Astrocyte (in vitro differentiated cells and primary cell): ENCODE results near the gene OSBP2. TPM values are rescaled to one million over a fixed set of nuclear protein-coding genes. Genes with fewer than 3 reads are reported as not detected.

Experiments used
- DNase-seq: peaks from one replicate; pipeline ENCODE4 v3.0.0-alpha.2; 2010; ENCODE audit warnings: low read depth
- FAIRE-seq: peaks from 2 replicates; lab custom pipeline; 2011; peaks lifted over from hg19 to GRCh38; lab: Jason Lieb, UNC
- H2AFZ ChIP-seq: 2 replicates; pipeline ENCODE4 v1.6.0; 2012; ENCODE audit warnings: low read depth, low read length, inconsistent platforms
- H3K27ac ChIP-seq: 2 replicates; pipeline ENCODE4 v1.5.1; 2011; ENCODE audit warnings: low read depth, low read length, inconsistent platforms
- H3K27me3 ChIP-seq: 2 replicates; pipeline ENCODE4 v1.6.0; 2011; ENCODE audit warnings: low read length, inconsistent platforms; ENCODE audit not compliant: insufficient read depth
- H3K36me3 ChIP-seq: 2 replicates; pipeline ENCODE4 v1.5.1; 2011; ENCODE audit warnings: low read length, inconsistent platforms; ENCODE audit not compliant: insufficient read depth
- H3K4me1 ChIP-seq: 2 replicates; pipeline ENCODE4 v1.5.1; 2011; ENCODE audit warnings: low read length, inconsistent platforms; ENCODE audit not compliant: insufficient read depth
- H3K4me2 ChIP-seq: 2 replicates; pipeline ENCODE4 v1.6.0; 2012; ENCODE audit warnings: low read length, inconsistent platforms
- H3K4me3 ChIP-seq: 2 replicates; pipeline ENCODE4 v1.5.1; 2011; ENCODE audit warnings: low read depth, mild to moderate bottlenecking, low read length, inconsistent platforms; ENCODE audit not compliant: insufficient read depth
- H3K79me2 ChIP-seq: 2 replicates; pipeline ENCODE4 v1.6.0; 2012; ENCODE audit warnings: mild to moderate bottlenecking, low read length, inconsistent platforms; ENCODE audit not compliant: insufficient read depth
- H3K9ac ChIP-seq: 2 replicates; pipeline ENCODE4 v1.6.0; 2012; ENCODE audit warnings: mild to moderate bottlenecking, low read length, inconsistent platforms
- H3K9me3 ChIP-seq: 2 replicates; pipeline ENCODE4 v1.5.1; 2012; ENCODE audit warnings: low read depth, mild to moderate bottlenecking, low read length, inconsistent platforms; ENCODE audit not compliant: insufficient read depth
- H4K20me1 ChIP-seq: 2 replicates; pipeline ENCODE4 v1.6.0; 2012; ENCODE audit warnings: low read length, inconsistent platforms; ENCODE audit not compliant: insufficient read depth
- H3K27ac Mint-ChIP-seq: one replicate; pipeline ENCODE4 v1.8.0; 2021; ENCODE audit warnings: mild to moderate bottlenecking, mixed read lengths; ENCODE audit not compliant: unreplicated experiment
- H3K27me3 Mint-ChIP-seq: one replicate; pipeline ENCODE4 v1.8.0; 2021; ENCODE audit warnings: low read depth, mixed read lengths; ENCODE audit not compliant: unreplicated experiment
- H3K36me3 Mint-ChIP-seq: one replicate; pipeline ENCODE4 v1.8.0; 2021; ENCODE audit warnings: low read depth, mixed read lengths; ENCODE audit not compliant: unreplicated experiment
- H3K4me1 Mint-ChIP-seq: one replicate; pipeline ENCODE4 v1.8.0; 2021; ENCODE audit warnings: low read depth, mixed read lengths; ENCODE audit not compliant: unreplicated experiment
- H3K4me3 Mint-ChIP-seq: one replicate; pipeline ENCODE4 v1.8.0; 2021; ENCODE audit warnings: mild to moderate bottlenecking, moderate library complexity, mixed read lengths; ENCODE audit not compliant: unreplicated experiment
- H3K9me3 Mint-ChIP-seq: one replicate; pipeline ENCODE4 v1.8.0; 2021; ENCODE audit warnings: mild to moderate bottlenecking, mixed read lengths; ENCODE audit not compliant: unreplicated experiment
- EZH2 ChIP-seq: IDR thresholded peaks from 2 replicates; pipeline ENCODE4 v1.6.1; 2012; ENCODE audit warnings: mild to moderate bottlenecking, low read length, inconsistent platforms; ENCODE audit not compliant: insufficient read depth
- total RNA-seq: library from RNA; stranded (reverse); gene quantifications from 2 replicates; pipeline ENCODE4 v1.2.1, GENCODE V29; 2021
- TF ChIP-seq, protein P1 (sequence below): IDR thresholded peaks from 2 replicates; pipeline ENCODE4 v1.5.1; 2011; ENCODE audit warnings: low read depth, mild to moderate bottlenecking, inconsistent platforms, low read length, moderate library complexity; ENCODE audit not compliant: insufficient read depth

The OSBP2 gene
- total RNA-seq, 1 donor from 2014 or later = 0.48 TPM

DNA sequence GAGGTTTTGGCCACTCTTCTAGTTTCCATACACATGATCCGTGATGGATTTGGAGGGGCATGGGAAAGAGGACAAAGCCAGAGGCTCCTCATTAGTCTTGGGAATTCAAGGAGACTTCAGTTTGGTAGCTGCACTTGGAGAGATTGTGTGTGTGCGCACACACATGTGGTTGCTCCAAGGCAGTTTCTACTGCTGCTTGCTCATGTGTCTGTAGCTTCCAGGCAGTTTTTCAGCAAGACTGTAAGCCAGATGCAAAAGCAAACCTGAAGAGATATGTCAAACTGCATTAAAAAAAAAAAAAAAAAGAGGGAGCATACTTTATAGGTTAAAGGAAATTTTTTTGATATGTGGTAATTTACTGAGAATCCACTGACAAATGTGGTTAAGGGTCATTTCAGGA, 95.7 kb downstream of the OSBP2 start:
- Mint-ChIP-seq H3K27ac (no peak overlapping the region), H3K36me3 (no peaks in the 10 kb centered on the region), H3K27me3 (peaks cover 23% of the 10 kb centered on the region), H3K4me3 (no peak overlapping the region), H3K9me3 (peaks cover 4% of the 10 kb centered on the region), H3K4me1 (no peaks in the 10 kb centered on the region)
- H4K20me1 ChIP-seq = no peaks in the 10 kb centered on the region
- no peak overlapping the region for H3K4me3 ChIP-seq
- no peak overlapping the region for H2AFZ ChIP-seq
- H3K4me1 ChIP-seq = no peaks in the 10 kb centered on the region
- TF ChIP-seq, protein P1, sequence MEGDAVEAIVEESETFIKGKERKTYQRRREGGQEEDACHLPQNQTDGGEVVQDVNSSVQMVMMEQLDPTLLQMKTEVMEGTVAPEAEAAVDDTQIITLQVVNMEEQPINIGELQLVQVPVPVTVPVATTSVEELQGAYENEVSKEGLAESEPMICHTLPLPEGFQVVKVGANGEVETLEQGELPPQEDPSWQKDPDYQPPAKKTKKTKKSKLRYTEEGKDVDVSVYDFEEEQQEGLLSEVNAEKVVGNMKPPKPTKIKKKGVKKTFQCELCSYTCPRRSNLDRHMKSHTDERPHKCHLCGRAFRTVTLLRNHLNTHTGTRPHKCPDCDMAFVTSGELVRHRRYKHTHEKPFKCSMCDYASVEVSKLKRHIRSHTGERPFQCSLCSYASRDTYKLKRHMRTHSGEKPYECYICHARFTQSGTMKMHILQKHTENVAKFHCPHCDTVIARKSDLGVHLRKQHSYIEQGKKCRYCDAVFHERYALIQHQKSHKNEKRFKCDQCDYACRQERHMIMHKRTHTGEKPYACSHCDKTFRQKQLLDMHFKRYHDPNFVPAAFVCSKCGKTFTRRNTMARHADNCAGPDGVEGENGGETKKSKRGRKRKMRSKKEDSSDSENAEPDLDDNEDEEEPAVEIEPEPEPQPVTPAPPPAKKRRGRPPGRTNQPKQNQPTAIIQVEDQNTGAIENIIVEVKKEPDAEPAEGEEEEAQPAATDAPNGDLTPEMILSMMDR = no peak
- no peak for TF ChIP-seq EZH2
- no peak overlapping the region for H3K4me2 ChIP-seq
- DNase-seq = peak; percentile 25
- no peaks in the 10 kb centered on the region for H3K36me3 ChIP-seq
- no peaks in the 10 kb centered on the region for H3K79me2 ChIP-seq
- no peaks in the 10 kb centered on the region for H3K27me3 ChIP-seq
- no peak overlapping the region for H3K27ac ChIP-seq
- H3K9ac ChIP-seq = no peak overlapping the region
- FAIRE-seq = no peak
- H3K9me3 ChIP-seq = no peaks in the 10 kb centered on the region

DNA sequence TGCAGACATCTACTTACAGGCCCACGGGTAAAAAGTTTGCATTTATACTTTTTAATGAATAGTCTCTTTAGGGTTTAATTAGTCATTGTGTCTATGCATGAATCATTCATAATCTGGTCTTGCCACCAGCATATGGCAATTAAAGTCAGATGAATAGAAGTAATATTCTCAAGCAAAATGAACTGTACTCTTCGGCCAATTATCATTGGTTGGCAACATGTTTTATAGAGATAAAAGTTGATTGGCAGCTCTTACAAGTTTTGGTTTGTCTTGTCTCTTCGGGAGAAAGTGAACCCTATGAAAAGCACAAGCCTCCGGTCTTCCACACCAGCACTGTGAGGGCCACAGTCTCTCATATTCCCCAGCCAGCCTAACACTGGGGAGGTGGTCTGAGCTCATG, 97.8 kb downstream of the OSBP2 start:
- Histone ChIP-seq H2AFZ (no peak overlapping the region), H3K79me2 (no peaks in the 10 kb centered on the region), H3K4me2 (no peak overlapping the region), H3K4me3 (no peak overlapping the region), H3K36me3 (no peaks in the 10 kb centered on the region), H3K9ac (no peak overlapping the region), H3K27ac (no peak overlapping the region), H3K9me3 (no peaks in the 10 kb centered on the region), H3K4me1 (no peaks in the 10 kb centered on the region), H4K20me1 (no peaks in the 10 kb centered on the region), H3K27me3 (no peaks in the 10 kb centered on the region)
- TF ChIP-seq, protein P1 = no peak
- no peak for TF ChIP-seq EZH2
- Mint-ChIP-seq H3K4me3 (no peak overlapping the region), H3K27ac (no peak overlapping the region), H3K4me1 (no peaks in the 10 kb centered on the region), H3K36me3 (no peaks in the 10 kb centered on the region), H3K9me3 (no peaks in the 10 kb centered on the region), H3K27me3 (peaks cover 23% of the 10 kb centered on the region)
- DNase-seq (no peak), FAIRE-seq (no peak)

DNA sequence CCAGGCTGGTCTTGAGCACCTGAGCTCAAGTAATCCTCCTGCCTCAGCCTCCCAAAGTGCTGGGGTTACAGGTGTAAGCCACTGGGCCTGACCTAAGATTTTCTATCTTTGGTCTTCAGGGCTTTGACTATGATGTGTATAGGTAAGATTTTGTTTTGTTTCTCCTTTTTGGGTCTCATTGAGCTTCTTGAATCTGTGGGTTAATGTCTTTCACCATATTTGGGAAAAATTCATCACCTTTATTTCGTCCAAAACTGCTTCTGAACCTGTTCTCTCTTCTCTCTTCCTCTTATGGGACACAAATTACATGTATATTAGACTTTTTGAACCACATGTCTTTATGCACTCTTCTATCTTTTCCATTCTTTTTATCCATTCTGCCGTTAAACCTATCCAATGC, 100.4 kb downstream of the OSBP2 start:
- no peak overlapping the region for H3K27ac ChIP-seq
- H3K36me3 ChIP-seq = no peaks in the 10 kb centered on the region
- H3K4me3 ChIP-seq = no peak overlapping the region
- Mint-ChIP-seq H3K4me3 (no peak overlapping the region), H3K27me3 (peaks cover 21% of the 10 kb centered on the region), H3K36me3 (no peaks in the 10 kb centered on the region), H3K4me1 (no peaks in the 10 kb centered on the region), H3K9me3 (peaks cover 2% of the 10 kb centered on the region), H3K27ac (no peak overlapping the region)
- DNase-seq (no peak), FAIRE-seq (no peak)
- TF ChIP-seq EZH2 = no peak
- TF ChIP-seq, protein P1 = no peak
- no peak overlapping the region for H3K4me2 ChIP-seq
- no peaks in the 10 kb centered on the region for H3K79me2 ChIP-seq
- no peak overlapping the region for H3K9ac ChIP-seq
- H4K20me1 ChIP-seq = no peaks in the 10 kb centered on the region
- peaks cover 6% of the 10 kb centered on the region for H3K27me3 ChIP-seq
- no peak overlapping the region for H2AFZ ChIP-seq
- H3K9me3 ChIP-seq = no peaks in the 10 kb centered on the region
- H3K4me1 ChIP-seq = no peaks in the 10 kb centered on the region
